OCI-LY1 (cell line): Measurements from ENCODE around the gene CDYL2.

Source experiments
- H2AFZ ChIP-seq: fragments of 200-600 bp; sonication (generic), shearing (Covaris generic); 2 replicates; pipeline ENCODE4 v1.6.0; 2014; ENCODE audit warnings: antibody characterized with exemption, mild to moderate bottlenecking, low read length
- H3F3A ChIP-seq: fragments of 200-600 bp; sonication (generic), shearing (Covaris generic); 2 replicates; pipeline ENCODE4 v1.6.0; 2014; ENCODE audit warnings: mild to moderate bottlenecking, antibody characterized with exemption, low read length, moderate library complexity; ENCODE audit not compliant: insufficient read depth
- H3K27ac ChIP-seq: fragments of 200-600 bp; sonication (generic); 2 replicates; pipeline ENCODE4 v1.5.1; 2014; ENCODE audit warnings: low read length, mixed run types, mild to moderate bottlenecking, low read depth; ENCODE audit not compliant: poor library complexity, severe bottlenecking
- H3K27me3 ChIP-seq: fragments of 200-600 bp; sonication (generic); 2 replicates; pipeline ENCODE4 v1.6.0; 2014; ENCODE audit warnings: antibody characterized with exemption, mild to moderate bottlenecking, low read length, moderate library complexity; ENCODE audit not compliant: insufficient read depth
- H3K36me3 ChIP-seq: fragments of 200-600 bp; sonication (generic); 2 replicates; pipeline ENCODE4 v1.6.1; 2014; ENCODE audit warnings: mild to moderate bottlenecking, antibody characterized with exemption, low read length, moderate library complexity, mixed read lengths; ENCODE audit not compliant: insufficient read depth
- H3K4me1 ChIP-seq: fragments of 200-600 bp; sonication (generic); 2 replicates; pipeline ENCODE4 v1.5.1; 2014; ENCODE audit warnings: mild to moderate bottlenecking, low read length, moderate library complexity; ENCODE audit not compliant: insufficient read depth, severe bottlenecking
- H3K4me2 ChIP-seq: fragments of 200-600 bp; sonication (generic), shearing (Covaris generic); 2 replicates; pipeline ENCODE4 v1.6.1; 2014; ENCODE audit warnings: low read length
- H3K4me3 ChIP-seq: fragments of 200-600 bp; sonication (generic); 2 replicates; pipeline ENCODE4 v1.5.1; 2014; ENCODE audit warnings: low read length, low read depth, mild to moderate bottlenecking, mixed read lengths; ENCODE audit not compliant: poor library complexity, severe bottlenecking
- H3K79me2 ChIP-seq: fragments of 200-600 bp; shearing (Covaris generic); 2 replicates; pipeline ENCODE4 v1.6.1; 2016; ENCODE audit warnings: mixed run types, low read length, mixed read lengths; ENCODE audit not compliant: insufficient read depth
- H3K9ac ChIP-seq: fragments of 200-600 bp; sonication (generic), shearing (Covaris generic); 2 replicates; pipeline ENCODE4 v1.6.1; 2014; ENCODE audit warnings: mild to moderate bottlenecking, low read length, mixed read lengths
- H3K9me2 ChIP-seq: fragments of 200-600 bp; sonication (generic), shearing (Covaris generic); 2 replicates; pipeline ENCODE4 v1.6.1; 2014; ENCODE audit warnings: low read depth, mild to moderate bottlenecking, low read length, mixed read lengths
- H3K9me3 ChIP-seq: fragments of 200-600 bp; shearing (Covaris generic); 2 replicates; pipeline ENCODE4 v1.6.1; 2014; ENCODE audit warnings: low read length, mixed read lengths
- H4K20me1 ChIP-seq: fragments of 200-600 bp; sonication (generic), shearing (Covaris generic); 2 replicates; pipeline ENCODE4 v1.6.0; 2016; ENCODE audit warnings: mild to moderate bottlenecking, low read length; ENCODE audit not compliant: insufficient read depth
- EZH2 ChIP-seq: fragments of 200-600 bp; sonication (generic), shearing (Covaris generic); IDR thresholded peaks from 2 replicates; pipeline ENCODE4 v1.8.0; 2017; ENCODE audit warnings: borderline replicate concordance, mixed run types, mild to moderate bottlenecking, antibody characterized with exemption, low read length, moderate library complexity, mixed read lengths
- TF ChIP-seq, protein P1 (sequence below): fragments of 200-600 bp; sonication (generic), shearing (Covaris generic); IDR thresholded peaks from 2 replicates; pipeline ENCODE4 v1.5.1; 2017; ENCODE audit warnings: mild to moderate bottlenecking, antibody characterized with exemption, low read length, moderate library complexity, mixed read lengths

The CDYL2 gene

GRCh38 chr16:80620736-80621605, 183.4 kb downstream of the CDYL2 start:
- no peak overlapping the region for H3K9ac ChIP-seq
- H3K79me2 ChIP-seq, result no peaks in the 10 kb centered on the region
- H2AFZ ChIP-seq, result no peak overlapping the region
- H4K20me1 ChIP-seq, result no peaks in the 10 kb centered on the region
- H3K4me2 ChIP-seq, result no peak overlapping the region
- H3F3A ChIP-seq, result no peaks in the 10 kb centered on the region
- H3K27ac ChIP-seq, result no peak overlapping the region
- no peak overlapping the region for H3K4me3 ChIP-seq
- 0 out of 2 replicates have a peak, but pooled peaks cover 3% of the 10 kb centered on the region for H3K27me3 ChIP-seq
- H3K9me2 ChIP-seq, result no peaks in the 10 kb centered on the region
- TF ChIP-seq, protein P1, sequence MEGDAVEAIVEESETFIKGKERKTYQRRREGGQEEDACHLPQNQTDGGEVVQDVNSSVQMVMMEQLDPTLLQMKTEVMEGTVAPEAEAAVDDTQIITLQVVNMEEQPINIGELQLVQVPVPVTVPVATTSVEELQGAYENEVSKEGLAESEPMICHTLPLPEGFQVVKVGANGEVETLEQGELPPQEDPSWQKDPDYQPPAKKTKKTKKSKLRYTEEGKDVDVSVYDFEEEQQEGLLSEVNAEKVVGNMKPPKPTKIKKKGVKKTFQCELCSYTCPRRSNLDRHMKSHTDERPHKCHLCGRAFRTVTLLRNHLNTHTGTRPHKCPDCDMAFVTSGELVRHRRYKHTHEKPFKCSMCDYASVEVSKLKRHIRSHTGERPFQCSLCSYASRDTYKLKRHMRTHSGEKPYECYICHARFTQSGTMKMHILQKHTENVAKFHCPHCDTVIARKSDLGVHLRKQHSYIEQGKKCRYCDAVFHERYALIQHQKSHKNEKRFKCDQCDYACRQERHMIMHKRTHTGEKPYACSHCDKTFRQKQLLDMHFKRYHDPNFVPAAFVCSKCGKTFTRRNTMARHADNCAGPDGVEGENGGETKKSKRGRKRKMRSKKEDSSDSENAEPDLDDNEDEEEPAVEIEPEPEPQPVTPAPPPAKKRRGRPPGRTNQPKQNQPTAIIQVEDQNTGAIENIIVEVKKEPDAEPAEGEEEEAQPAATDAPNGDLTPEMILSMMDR, result no peak
- no peak for TF ChIP-seq EZH2
- no peaks in the 10 kb centered on the region for H3K4me1 ChIP-seq
- no peaks in the 10 kb centered on the region for H3K9me3 ChIP-seq
- H3K36me3 ChIP-seq, result no peaks in the 10 kb centered on the region

GRCh38 chr16:80619824-80620223, 184.6 kb downstream of the CDYL2 start:
- H3K27ac ChIP-seq, result no peak overlapping the region
- H2AFZ ChIP-seq, result no peak overlapping the region
- TF ChIP-seq EZH2, result no peak
- TF ChIP-seq, protein P1, result no peak
- H3K4me2 ChIP-seq, result no peak overlapping the region
- H3K27me3 ChIP-seq, result 0 out of 2 replicates have a peak, but pooled peaks cover 3% of the 10 kb centered on the region
- H3K9ac ChIP-seq, result no peak overlapping the region
- no peaks in the 10 kb centered on the region for H3K9me3 ChIP-seq
- H3F3A ChIP-seq, result no peaks in the 10 kb centered on the region
- H4K20me1 ChIP-seq, result no peaks in the 10 kb centered on the region
- H3K4me1 ChIP-seq, result no peaks in the 10 kb centered on the region
- no peaks in the 10 kb centered on the region for H3K9me2 ChIP-seq
- no peak overlapping the region for H3K4me3 ChIP-seq
- H3K36me3 ChIP-seq, result no peaks in the 10 kb centered on the region
- H3K79me2 ChIP-seq, result no peaks in the 10 kb centered on the region

DNA sequence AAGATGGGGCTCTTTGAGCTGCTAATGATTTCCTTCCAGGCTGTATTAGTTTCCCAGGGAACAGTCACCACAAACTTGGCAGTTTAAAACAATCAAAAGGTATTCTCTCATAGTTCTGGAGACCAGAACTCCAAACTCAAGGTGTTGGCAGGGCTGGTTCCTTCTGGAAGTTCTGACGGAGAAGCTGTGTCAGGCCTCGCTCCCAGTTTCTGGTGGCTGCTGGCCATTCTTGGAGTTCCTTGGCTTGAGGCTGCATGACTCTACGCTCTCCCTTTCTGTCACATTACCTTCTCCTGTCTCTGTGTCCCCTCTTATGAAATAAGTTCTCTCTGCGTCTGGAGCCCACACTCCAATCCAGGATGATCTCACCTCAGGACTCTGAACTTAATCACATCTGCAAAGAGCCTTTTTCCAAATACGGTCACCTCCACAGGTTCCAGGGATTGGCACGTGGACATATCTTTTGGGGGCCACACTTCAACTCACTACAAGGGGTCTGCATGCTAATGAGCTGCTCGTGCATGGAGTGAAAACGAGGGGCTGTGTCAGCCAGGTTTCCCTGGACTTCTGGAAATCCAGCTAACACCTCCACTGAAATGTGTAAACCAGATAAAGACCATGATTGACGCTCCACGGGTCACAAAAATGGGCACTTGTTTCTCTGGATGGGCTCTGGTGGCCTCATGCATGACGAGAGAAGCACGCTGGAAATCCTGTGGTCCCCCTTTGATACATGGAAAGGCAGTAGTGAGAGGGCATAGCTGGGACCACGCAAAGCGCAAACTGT, 185.3 kb downstream of the CDYL2 start:
- H3K36me3 ChIP-seq, result no peaks in the 10 kb centered on the region
- no peaks in the 10 kb centered on the region for H3K79me2 ChIP-seq
- H3K4me2 ChIP-seq, result no peak overlapping the region
- 0 out of 2 replicates have a peak, but pooled peaks cover under 1% of the 10 kb centered on the region for H3K27me3 ChIP-seq
- no peak overlapping the region for H3K9ac ChIP-seq
- no peaks in the 10 kb centered on the region for H3F3A ChIP-seq
- no peaks in the 10 kb centered on the region for H3K4me1 ChIP-seq
- H3K9me2 ChIP-seq, result no peaks in the 10 kb centered on the region
- H4K20me1 ChIP-seq, result no peaks in the 10 kb centered on the region
- H2AFZ ChIP-seq, result no peak overlapping the region
- no peaks in the 10 kb centered on the region for H3K9me3 ChIP-seq
- H3K27ac ChIP-seq, result no peak overlapping the region
- TF ChIP-seq EZH2, result no peak
- TF ChIP-seq, protein P1, result no peak
- no peak overlapping the region for H3K4me3 ChIP-seq
